WTC11 (cell line): ENCODE results near the gene MAGI3. TPM values are rescaled to one million over a fixed set of nuclear protein-coding genes. Genes with fewer than 3 reads are reported as not detected.

Experiments
- ATAC-seq: fragments of 200-7000 bp; cut with Tn5 transposase; 2 replicates; pipeline ENCODE4 v1.10.0; 2021; ENCODE audit warnings: mild to moderate bottlenecking, moderate library complexity
- CTCF ChIA-PET: fragments of 300-600 bp; sonication (Branson Sonifier 250); formaldehyde crosslinking; loops from one replicate; lab custom pipeline; 2021; ENCODE audit warnings: antibody characterized with exemption; lab: Charles Lee
- POLR2A ChIA-PET: fragments of 350-600 bp; sonication (Branson Sonifier 250); formaldehyde crosslinking; loops from one replicate; lab custom pipeline; 2021; ENCODE audit warnings: antibody characterized with exemption; lab: Charles Lee
- DNase-seq: peaks from one replicate; pipeline ENCODE4 v3.0.0; 2021; ENCODE audit warnings: low spot score
- H3K27ac Mint-ChIP-seq: 2 replicates; pipeline ENCODE4 v1.8.0; 2021; ENCODE audit warnings: mixed read lengths
- H3K27me3 Mint-ChIP-seq: 2 replicates; pipeline ENCODE4 v1.8.0; 2021; ENCODE audit warnings: low read depth, mild to moderate bottlenecking, moderate library complexity, mixed read lengths
- H3K36me3 Mint-ChIP-seq: 2 replicates; pipeline ENCODE4 v1.8.0; 2021; ENCODE audit warnings: mixed read lengths
- H3K4me1 Mint-ChIP-seq: 2 replicates; pipeline ENCODE4 v1.8.0; 2022; ENCODE audit warnings: mixed read lengths
- H3K4me3 Mint-ChIP-seq: 2 replicates; pipeline ENCODE4 v1.8.0; 2021; ENCODE audit warnings: mild to moderate bottlenecking, moderate library complexity, mixed read lengths
- H3K9me3 Mint-ChIP-seq: 2 replicates; pipeline ENCODE4 v1.8.0; 2021; ENCODE audit warnings: mixed read lengths
- AFF4 ChIP-seq: sonication (generic); formaldehyde crosslinking; IDR thresholded peaks from 2 replicates; pipeline ENCODE4 v1.8.1; 2023; ENCODE audit warnings: mild to moderate bottlenecking, missing genetic modification reagents, borderline replicate concordance
- ATF3 ChIP-seq: sonication (generic); formaldehyde crosslinking; conservative IDR thresholded peaks from 2 replicates; pipeline ENCODE4 v1.8.1; 2022; ENCODE audit warnings: mild to moderate bottlenecking, missing genetic modification reagents
- CBFB ChIP-seq: sonication (generic); formaldehyde crosslinking; IDR thresholded peaks from 2 replicates; pipeline ENCODE4 v1.8.1; 2022; ENCODE audit warnings: mild to moderate bottlenecking, low read depth, missing genetic modification reagents
- E2F5 ChIP-seq: sonication (generic); formaldehyde crosslinking; IDR thresholded peaks from 2 replicates; pipeline ENCODE4 v1.8.1; 2022; ENCODE audit warnings: mild to moderate bottlenecking, moderate library complexity, missing genetic modification reagents
- FOXP1 ChIP-seq: sonication (generic); formaldehyde crosslinking; IDR thresholded peaks from 2 replicates; pipeline ENCODE4 v1.8.0; 2022; ENCODE audit warnings: missing genetic modification reagents, mild to moderate bottlenecking, moderate library complexity, borderline replicate concordance
- JUN ChIP-seq: sonication (generic); formaldehyde crosslinking; IDR thresholded peaks from 2 replicates; pipeline ENCODE4 v1.8.0; 2023; ENCODE audit warnings: mild to moderate bottlenecking, missing genetic modification reagents
- NFE2L1 ChIP-seq: sonication (generic); formaldehyde crosslinking; IDR thresholded peaks from 2 replicates; pipeline ENCODE4 v1.8.1; 2023; ENCODE audit warnings: missing genetic modification reagents
- SMAD3 ChIP-seq: sonication (generic); formaldehyde crosslinking; IDR thresholded peaks from 2 replicates; pipeline ENCODE4 v1.8.0; 2022; ENCODE audit warnings: missing genetic modification reagents, mild to moderate bottlenecking, borderline replicate concordance
- STAT6 ChIP-seq: sonication (generic); formaldehyde crosslinking; conservative IDR thresholded peaks from 2 replicates; pipeline ENCODE4 v1.8.1; 2023; ENCODE audit warnings: mild to moderate bottlenecking, low read depth, missing genetic modification reagents, moderate library complexity
- ZMAT4 ChIP-seq: fragments of 250-450 bp; sonication (Bioruptor Pico); IDR thresholded peaks from 2 replicates; pipeline ENCODE4 v1.9.0; 2021; ENCODE audit warnings: mild to moderate bottlenecking
- ZNF232 ChIP-seq: sonication (generic); formaldehyde crosslinking; IDR thresholded peaks from 2 replicates; pipeline ENCODE4 v1.8.0; 2022; ENCODE audit warnings: mild to moderate bottlenecking, missing genetic modification reagents
- ZNF416 ChIP-seq: fragments of 250-450 bp; sonication (Bioruptor Pico); IDR thresholded peaks from 2 replicates; pipeline ENCODE4 v1.9.0; 2021; ENCODE audit warnings: mild to moderate bottlenecking, inconsistent platforms
- ZNF532 ChIP-seq: fragments of 250-450 bp; sonication (Bioruptor Pico); IDR thresholded peaks from 2 replicates; pipeline ENCODE4 v1.9.0; 2021; ENCODE audit warnings: mild to moderate bottlenecking, borderline replicate concordance
- ZSCAN18 ChIP-seq: fragments of 250-450 bp; sonication (Bioruptor Pico); IDR thresholded peaks from 2 replicates; pipeline ENCODE4 v2.1.2; 2022; ENCODE audit warnings: mild to moderate bottlenecking, moderate library complexity
- total RNA-seq: library from RNA; stranded (reverse); gene quantifications from 3 replicates; pipeline ENCODE4 v1.2.3, GENCODE V29; 2021

The MAGI3 gene
- total RNA-seq, 1 experiment from 2014 or later = 9.7 TPM

GRCh38 chr1:113394863-113395259 lies 4.5 kb downstream of the MAGI3 start:
- TF ChIP-seq SMAD3 (CRISPR knock-in tag) (no peak), NFE2L1 (no peak), AFF4 (no peak), CBFB (no peak), STAT6 (CRISPR knock-in tag) (no peak), ZNF232 (CRISPR knock-in tag) (no peak), FOXP1 (CRISPR knock-in tag) (no peak), ATF3 (CRISPR knock-in tag) (no peak), ZNF416 (CRISPR knock-in tag) (no peak), ZNF532 (CRISPR knock-in tag) (no peak), ZSCAN18 (CRISPR knock-in tag) (no peak), JUN (no peak), E2F5 (CRISPR knock-in tag) (no peak), ZMAT4 (CRISPR knock-in tag) (no peak)
- POLR2A ChIA-PET = no interaction called here
- no peak for DNase-seq
- Mint-ChIP-seq H3K36me3 (no peaks in the 10 kb centered on the region), H3K27me3 (peaks cover 6% of the 10 kb centered on the region), H3K9me3 (no peaks in the 10 kb centered on the region), H3K27ac (no peak overlapping the region), H3K4me3 (no peak overlapping the region), H3K4me1 (peaks cover 6% of the 10 kb centered on the region)
- CTCF ChIA-PET = no interaction called here
- no peak for ATAC-seq
